Measurements from ENCODE around the gene CCN2. TPM values are rescaled to one million over a fixed set of nuclear protein-coding genes. Genes with fewer than 3 reads are reported as not detected.
A peak's percentile ranks its signal among the peaks of the same experiment; 100 is the strongest.

The CCN2 gene
- total RNA-seq, 3 donors from 2014 or later (not counting 1 experiment from before 2014, with no cell fraction given) = not detected

- TF ChIP-seq CTCF (IDR thresholded peaks at IDR 0.05) = no peak
Observed at GRCh38 chr6:131911951-131912350, 39.2 kb downstream of the CCN2 start.

GRCh38 chr6:131910956-131911355 is 40.2 kb downstream of the CCN2 start:
- no peak for DNase-seq
- intact Hi-C loops (cut with micrococcal nuclease) = loop anchor here (2.0 kb wide), 1 partner anchor 216 kb away; no protein-coding TSS in a partner anchor
- Mint-ChIP-seq H3K4me1 (peaks cover 8 to 9% of the 10 kb centered on the region in 2 donors), H3K4me3 (no peak overlapping the region), H3K9me3 (no peaks in the 10 kb centered on the region), H3K27ac (no peak overlapping the region), H3K36me3 (no peaks in the 10 kb centered on the region), H3K27me3 (ENCODE audit: low read depth in 2 of 2) (peaks cover 23 to 59% of the 10 kb centered on the region in 2 donors)
- no peak for TF ChIP-seq CTCF (IDR thresholded peaks at IDR 0.05)
- 74% methylated on average over 2 of the region's 4 CpGs for WGBS (ENCODE audit: insufficient coverage)
- no peaks in the 10 kb centered on the region for H3K36me3 ChIP-seq (ENCODE audit: control insufficient read depth, insufficient read depth, low read length)
- no peaks in the 10 kb centered on the region for H3K9me3 ChIP-seq (ENCODE audit: control insufficient read depth, insufficient read depth, low read length)
- H3K27me3 ChIP-seq (ENCODE audit: control insufficient read depth, insufficient read depth, low read length) = peaks cover 8% of the 10 kb centered on the region
- H3K4me3 ChIP-seq (ENCODE audit: low read length) = no peak overlapping the region
- ATAC-seq = no peak
- H3K4me1 ChIP-seq (ENCODE audit: control insufficient read depth, insufficient read depth, low read length) = no peaks in the 10 kb centered on the region
- H3K27ac ChIP-seq (ENCODE audit: low read length) = no peak overlapping the region

More at GRCh38 chr6:131911951-131912350, 39.2 kb downstream of the CCN2 start:
- H3K4me3 ChIP-seq (ENCODE audit: low read length) = no peak overlapping the region
- intact Hi-C loops (cut with micrococcal nuclease) = loop anchor here (2.0 kb wide), 1 partner anchor 217 kb away; no protein-coding TSS in a partner anchor
- Mint-ChIP-seq H3K27me3 (ENCODE audit: low read depth in 2 of 2) (peaks cover 31 to 65% of the 10 kb centered on the region in 2 donors), H3K4me1 (peaks cover 10 to 18% of the 10 kb centered on the region in 2 donors), H3K27ac (no peak overlapping the region), H3K36me3 (no peaks in the 10 kb centered on the region), H3K4me3 (no peak overlapping the region), H3K9me3 (no peaks in the 10 kb centered on the region)
- DNase-seq = no peak
- no peaks in the 10 kb centered on the region for H3K9me3 ChIP-seq (ENCODE audit: control insufficient read depth, insufficient read depth, low read length)
- peaks cover 8% of the 10 kb centered on the region for H3K27me3 ChIP-seq (ENCODE audit: control insufficient read depth, insufficient read depth, low read length)
- H3K4me1 ChIP-seq (ENCODE audit: control insufficient read depth, insufficient read depth, low read length) = no peaks in the 10 kb centered on the region
- 0% methylated on average over 2 of the region's 3 CpGs for WGBS (ENCODE audit: insufficient coverage)
- no peak overlapping the region for H3K27ac ChIP-seq (ENCODE audit: low read length)
- no peak for ATAC-seq
- no peaks in the 10 kb centered on the region for H3K36me3 ChIP-seq (ENCODE audit: control insufficient read depth, insufficient read depth, low read length)

GRCh38 chr6:131910219-131910589 is 41.0 kb downstream of the CCN2 start:
- Histone ChIP-seq H3K27me3 (ENCODE audit: control insufficient read depth, insufficient read depth, low read length) (peaks cover 8% of the 10 kb centered on the region), H3K36me3 (ENCODE audit: control insufficient read depth, insufficient read depth, low read length) (no peaks in the 10 kb centered on the region), H3K4me3 (ENCODE audit: low read length) (no peak overlapping the region), H3K27ac (ENCODE audit: low read length) (no peak overlapping the region), H3K9me3 (ENCODE audit: control insufficient read depth, insufficient read depth, low read length) (no peaks in the 10 kb centered on the region), H3K4me1 (ENCODE audit: control insufficient read depth, insufficient read depth, low read length) (no peaks in the 10 kb centered on the region)
- DNase-seq (no peak), ATAC-seq (no peak)
- WGBS (ENCODE audit: insufficient coverage) = no CpG with 5 or more reads among the region's 1 CpG
- TF ChIP-seq CTCF (IDR thresholded peaks at IDR 0.05) = peak; percentile 25
- peaks cover 18 to 59% of the 10 kb centered on the region in 2 donors for H3K27me3 Mint-ChIP-seq (ENCODE audit: low read depth in 2 of 2)
- intact Hi-C loops (cut with micrococcal nuclease) = loop anchor here (2.0 kb wide), 1 partner anchor 215 kb away; no protein-coding TSS in a partner anchor
- H3K4me3 Mint-ChIP-seq = no peak overlapping the region
- H3K9me3 Mint-ChIP-seq = no peaks in the 10 kb centered on the region
- no peaks in the 10 kb centered on the region for H3K36me3 Mint-ChIP-seq
- peaks cover 8 to 9% of the 10 kb centered on the region in 2 donors for H3K4me1 Mint-ChIP-seq
- H3K27ac Mint-ChIP-seq = no peak overlapping the region

Measured in natural killer cell (primary cell).